A549 treated with DMSO at 1 μM for 4 hours (cell line): ENCODE results near the gene C2. TPM values are rescaled to one million over a fixed set of nuclear protein-coding genes. Genes with fewer than 3 reads are reported as not detected.

Experiments
- total RNA-seq: library from RNA; stranded (reverse); fragments of 200-300 nt; extraction: Qiagen RNA extraction; gene quantifications from 5 replicates; pipeline ENCODE4 v1.2.3, GENCODE V29; 2022; ENCODE audit warnings: low read depth

C2 gene
- total RNA-seq: 0.31 to 0.48 TPM (median 0.36 TPM) in 5 replicates

DNA sequence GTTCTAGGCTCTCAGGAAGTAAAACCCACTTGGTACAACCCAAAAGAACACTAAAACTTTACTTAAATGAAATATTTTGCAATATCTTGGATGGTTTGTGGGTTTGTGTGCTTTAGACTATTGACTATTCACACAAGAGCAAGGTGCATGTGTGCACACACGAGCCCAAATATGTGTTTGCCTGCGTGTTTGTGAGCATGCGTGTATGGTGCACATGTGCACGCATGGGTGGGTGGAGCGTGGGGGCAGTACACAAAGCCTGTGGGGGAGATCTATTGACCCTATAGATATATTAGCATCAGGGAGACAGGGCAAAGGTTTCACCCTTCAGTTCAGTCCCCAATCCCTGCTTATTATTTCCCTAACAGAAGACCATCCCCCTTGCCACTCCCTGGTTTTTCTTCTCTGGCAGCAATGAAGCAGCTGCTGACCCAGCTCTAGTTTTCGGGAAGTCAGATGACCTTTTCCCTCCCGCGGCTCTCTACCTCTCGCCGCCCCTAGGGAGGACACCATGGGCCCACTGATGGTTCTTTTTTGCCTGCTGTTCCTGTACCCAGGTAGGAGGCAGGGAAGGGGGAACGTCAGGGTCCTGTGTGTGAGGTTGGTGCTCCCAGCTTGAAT, at the start of gene C2:
TSS of gene C2 (plus strand) at position 476 of the 621 bp plus-strand sequence. CDS start at position 512, 36 bp downstream.

DNA sequence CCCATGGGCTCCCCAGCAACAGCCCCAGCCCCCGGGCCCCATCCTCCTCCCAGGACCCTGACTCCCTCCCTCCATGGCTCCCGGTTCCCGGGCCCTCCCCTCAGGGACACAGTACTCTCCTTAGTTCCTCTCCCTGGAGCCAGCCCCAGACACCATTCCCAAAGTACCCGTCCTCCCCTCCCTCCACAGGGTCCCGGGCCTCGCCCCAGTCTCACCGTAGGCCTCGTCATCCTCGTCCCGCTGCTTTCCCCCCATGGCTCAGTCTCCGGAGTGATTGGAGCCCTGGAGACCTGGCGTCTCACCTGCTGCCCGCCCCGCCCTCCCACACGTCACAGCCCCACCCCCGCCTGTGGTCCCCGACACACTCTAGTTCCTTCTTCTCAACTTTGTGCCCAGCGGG, 48.8 kb upstream of the C2 start, which contains the start of gene SLC44A4:
TSS of gene SLC44A4 (minus strand) at position 272 of the 400 bp plus-strand sequence. CDS start at position 255, 17 bp downstream.

DNA sequence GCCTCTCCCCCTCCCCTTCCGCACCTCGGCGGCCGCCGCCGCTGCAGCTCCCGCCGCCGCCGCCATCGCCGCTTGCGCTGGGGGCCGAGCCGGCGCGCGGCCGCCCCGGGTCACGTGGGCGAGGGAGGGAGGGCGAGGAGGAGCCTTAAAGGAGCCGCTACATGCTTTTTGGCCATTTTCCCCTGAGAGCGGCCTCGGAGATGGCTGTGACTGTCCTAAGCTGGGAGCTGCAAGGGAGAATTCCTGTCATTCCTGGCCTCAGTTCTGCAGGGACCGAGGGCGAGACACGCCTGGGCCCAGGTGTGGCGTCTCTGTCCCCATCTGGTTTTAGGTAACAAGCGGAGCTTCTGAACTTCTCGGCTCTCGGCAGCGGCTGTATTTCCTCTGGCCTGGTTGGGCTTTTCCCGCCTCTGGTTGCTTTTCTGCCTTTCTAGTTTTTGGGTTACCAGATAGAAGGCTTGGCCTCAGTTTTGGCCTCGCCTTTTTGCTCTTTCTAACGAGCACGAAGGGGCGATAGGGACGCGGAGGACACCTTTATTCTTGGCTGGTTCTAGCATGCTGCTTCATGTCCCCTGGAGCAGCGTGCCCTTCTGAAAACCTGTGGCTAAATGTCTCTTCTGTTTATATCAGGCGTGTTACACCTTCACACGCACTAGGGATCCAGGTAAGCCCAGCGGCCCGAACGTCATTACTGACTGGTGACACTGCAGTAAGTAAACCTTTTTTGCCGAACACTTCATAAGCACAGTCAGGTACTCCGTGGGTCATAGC, 29.7 kb upstream of the C2 start, which contains the start of gene EHMT2:
TSS of gene EHMT2 (minus strand) at position 87 of the 771 bp plus-strand sequence. CDS start at position 66, 21 bp downstream.

DNA sequence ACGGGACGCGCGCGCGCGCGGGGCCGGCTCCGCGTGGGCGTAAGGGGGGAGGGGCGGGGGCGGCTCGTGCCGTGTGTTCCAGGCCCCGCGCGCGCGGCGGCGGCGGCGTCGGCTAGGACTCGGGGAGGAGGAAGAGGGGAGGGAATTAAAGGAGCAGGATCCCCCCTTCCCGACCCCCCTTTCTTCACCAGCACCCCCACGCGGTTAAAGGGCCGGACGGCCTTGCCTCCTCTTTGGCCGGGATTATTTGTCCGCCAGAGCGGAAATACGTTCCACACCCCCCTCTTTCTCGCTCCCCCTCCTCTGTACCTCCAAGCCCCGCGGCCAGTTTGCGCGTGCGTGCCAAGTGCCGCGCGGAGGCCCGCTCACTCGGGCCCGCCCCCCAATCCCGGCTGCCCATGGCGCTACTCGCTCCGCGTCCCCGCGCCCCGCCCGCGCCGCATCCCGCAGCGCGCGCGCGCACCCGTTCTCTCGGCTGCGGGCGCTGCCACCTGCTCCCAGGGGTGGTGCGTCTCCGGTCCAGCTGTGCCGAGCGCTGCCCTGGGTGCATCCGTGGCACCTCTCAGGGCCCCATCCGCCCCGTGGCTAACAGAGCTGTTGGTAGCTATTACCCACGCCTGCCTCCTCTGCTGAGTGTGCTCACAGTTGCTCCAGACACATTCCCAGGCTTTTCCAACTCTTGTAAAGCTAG, 25.4 kb upstream of the C2 start, which contains the start of gene ZBTB12:
TSS of gene ZBTB12 (minus strand) at position 134 of the 691 bp plus-strand sequence. CDS start 781 bp downstream, outside the sequence.

DNA sequence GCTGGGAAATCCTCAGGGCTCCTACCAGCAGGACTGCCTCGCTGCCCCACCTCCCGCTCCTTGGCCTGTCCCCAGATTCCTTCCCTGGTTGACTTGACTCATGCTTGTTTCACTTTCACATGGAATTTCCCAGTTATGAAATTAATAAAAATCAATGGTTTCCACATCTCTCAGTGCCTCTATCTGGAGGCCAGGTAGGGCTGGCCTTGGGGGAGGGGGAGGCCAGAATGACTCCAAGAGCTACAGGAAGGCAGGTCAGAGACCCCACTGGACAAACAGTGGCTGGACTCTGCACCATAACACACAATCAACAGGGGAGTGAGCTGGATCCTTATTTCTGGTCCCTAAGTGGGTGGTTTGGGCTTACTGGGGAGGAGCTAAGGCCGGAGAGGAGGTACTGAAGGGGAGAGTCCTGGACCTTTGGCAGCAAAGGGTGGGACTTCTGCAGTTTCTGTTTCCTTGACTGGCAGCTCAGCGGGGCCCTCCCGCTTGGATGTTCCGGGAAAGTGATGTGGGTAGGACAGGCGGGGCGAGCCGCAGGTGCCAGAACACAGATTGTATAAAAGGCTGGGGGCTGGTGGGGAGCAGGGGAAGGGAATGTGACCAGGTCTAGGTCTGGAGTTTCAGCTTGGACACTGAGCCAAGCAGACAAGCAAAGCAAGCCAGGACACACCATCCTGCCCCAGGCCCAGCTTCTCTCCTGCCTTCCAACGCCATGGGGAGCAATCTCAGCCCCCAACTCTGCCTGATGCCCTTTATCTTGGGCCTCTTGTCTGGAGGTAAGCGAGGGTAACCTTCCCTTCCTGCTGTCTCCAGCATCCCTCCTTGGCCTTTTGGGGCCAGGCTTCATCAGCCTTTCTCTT, 18.2 kb downstream of the C2 start, which contains the start of gene CFB:
TSS of gene CFB (plus strand) at position 589 of the 863 bp plus-strand sequence. CDS start at position 716, 127 bp downstream.

DNA sequence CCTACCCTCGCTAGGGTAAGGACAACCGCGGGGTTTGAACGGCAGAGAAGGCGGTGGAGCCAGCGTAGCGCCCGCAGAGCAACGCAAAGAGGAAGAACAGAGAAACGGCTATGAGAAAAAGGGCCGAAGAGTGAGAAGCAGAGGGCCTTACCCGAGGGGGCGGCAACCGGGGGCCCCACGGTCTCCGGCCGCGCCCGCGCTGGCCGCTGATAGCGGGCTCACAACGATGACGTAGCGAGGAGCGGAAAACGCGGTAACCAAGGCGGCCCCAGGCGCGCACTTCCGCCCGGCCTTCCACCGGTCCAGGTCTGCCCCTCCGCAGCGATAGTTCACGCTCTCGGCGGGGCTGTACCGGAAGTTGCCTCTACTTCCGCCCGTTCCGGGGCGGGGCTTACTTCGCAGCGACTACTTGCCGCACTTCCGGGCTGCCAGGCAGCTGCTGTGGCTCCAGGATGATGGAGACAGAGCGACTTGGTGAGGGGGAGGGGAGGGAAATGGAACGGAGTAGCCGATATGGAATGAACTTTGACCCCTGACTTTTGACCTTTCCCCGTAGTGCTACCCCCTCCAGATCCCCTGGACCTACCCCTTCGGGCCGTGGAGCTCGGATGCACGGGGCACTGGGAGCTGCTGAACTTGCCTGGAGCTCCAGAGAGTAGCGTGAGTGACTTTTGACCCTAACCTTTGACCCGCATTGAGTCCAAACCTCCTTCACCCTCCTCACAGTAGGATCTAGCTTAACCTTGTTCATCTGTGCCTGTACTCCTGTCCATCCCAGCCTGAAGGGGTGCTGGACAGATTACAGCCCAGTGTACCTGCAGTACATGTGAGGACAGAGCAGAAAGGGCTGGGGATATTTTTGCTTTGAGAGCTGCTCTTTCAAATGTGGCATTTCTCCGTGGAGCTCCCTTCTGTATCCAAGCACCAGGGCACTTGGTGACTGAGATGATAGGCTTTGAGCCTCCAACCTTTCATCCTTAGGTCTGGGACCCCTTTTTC, 31.5 kb downstream of the C2 start, which contains the start of the genes NELFE and SKIC2:
TSS of gene NELFE (minus strand) at position 231 of the 999 bp plus-strand sequence. CDS start 525 bp downstream, outside the sequence.
TSS of gene SKIC2 (plus strand) at position 435 of the 999 bp plus-strand sequence. CDS start at position 453, 18 bp downstream.

DNA sequence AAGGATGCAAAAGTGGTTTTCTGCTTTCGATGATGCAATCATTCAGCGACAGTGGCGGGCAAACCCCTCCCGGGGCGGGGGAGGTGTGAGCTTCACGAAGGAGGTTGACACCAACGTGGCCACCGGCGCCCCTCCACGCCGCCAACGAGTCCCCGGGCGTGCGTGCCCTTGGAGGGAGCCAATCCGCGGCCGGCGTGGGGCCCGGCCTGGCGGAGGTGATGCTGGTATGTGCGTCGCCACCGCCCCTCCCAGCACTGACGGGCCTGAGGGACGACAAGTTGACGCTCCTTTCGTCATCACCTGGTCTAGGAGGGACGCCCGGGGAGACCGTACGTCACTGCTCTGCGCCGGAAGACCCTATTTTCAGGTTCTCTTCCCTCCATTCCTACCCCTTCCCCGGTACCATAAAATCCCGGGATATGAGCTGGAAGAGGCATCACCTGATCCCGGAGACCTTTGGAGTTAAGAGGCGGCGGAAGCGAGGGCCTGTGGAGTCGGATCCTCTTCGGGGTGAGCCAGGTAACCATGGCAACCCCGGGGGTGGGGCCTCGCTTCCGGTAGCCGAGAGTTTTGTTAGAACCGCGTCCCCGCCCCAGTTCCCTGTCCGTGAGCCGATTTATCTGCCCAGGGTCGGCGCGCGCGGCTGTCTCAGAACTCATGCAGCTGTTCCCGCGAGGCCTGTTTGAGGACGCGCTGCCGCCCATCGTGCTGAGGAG, 44.6 kb downstream of the C2 start, which contains the start of gene DXO:
TSS of gene DXO (minus strand) at position 146 of the 716 bp plus-strand sequence. CDS start 463 bp downstream, outside the sequence.

DNA sequence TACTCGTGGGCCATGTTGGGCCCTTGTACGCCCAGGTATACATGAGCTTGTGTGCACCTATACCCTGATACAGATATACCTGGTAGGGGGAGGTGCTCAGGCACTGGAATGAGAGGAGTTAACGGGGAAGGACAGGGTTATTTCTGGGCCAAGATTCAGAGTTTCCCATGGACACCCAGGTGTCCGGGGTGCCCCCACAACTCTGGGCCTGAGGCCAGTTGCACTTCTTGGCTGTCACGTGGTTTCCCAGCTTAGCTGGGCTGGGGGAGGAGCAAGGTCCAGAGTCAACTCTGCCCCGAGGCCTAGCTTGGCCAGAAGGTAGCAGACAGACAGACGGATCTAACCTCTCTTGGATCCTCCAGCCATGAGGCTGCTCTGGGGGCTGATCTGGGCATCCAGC, 54.2 kb downstream of the C2 start, which contains the start of gene C4A:
TSS of gene C4A (plus strand) at position 314 of the 400 bp plus-strand sequence. CDS start at position 365, 51 bp downstream.

Other genes with a start within 250 kb of the C2 start
- gene LY6G5C, start 246.7 kb upstream of the C2 start, total RNA-seq: 0.95 to 2.0 TPM (median 1.3 TPM) in 5 replicates
- 16.1 to 20.1 TPM (median 17.9 TPM) in 5 replicates for gene ABHD16A, start 224.4 kb upstream of the C2 start, total RNA-seq
- gene LY6G6F, start 220.9 kb upstream of the C2 start, total RNA-seq: not detected in 5 replicates
- gene LY6G6D, start 212.4 kb upstream of the C2 start, total RNA-seq: not detected in 5 replicates
- gene LY6G6C, start 206.0 kb upstream of the C2 start, total RNA-seq: 0.12 to 0.20 TPM in 2 of 5 replicates, not detected in the others
- gene MPIG6B, start 204.3 kb upstream of the C2 start, total RNA-seq: not detected in 5 replicates
- gene DDAH2, start 198.4 kb upstream of the C2 start, total RNA-seq: 27.0 to 30.0 TPM (median 27.6 TPM) in 5 replicates
- gene CLIC1, start 191.2 kb upstream of the C2 start, total RNA-seq: 490 to 521 TPM (median 507 TPM) in 5 replicates
- 10.7 to 16.8 TPM (median 15.8 TPM) in 5 replicates for gene MSH5, start 187.7 kb upstream of the C2 start, total RNA-seq
- 3.0 to 5.0 TPM (median 3.3 TPM) in 5 replicates for gene SAPCD1, start 165.1 kb upstream of the C2 start, total RNA-seq
- 1.4 to 2.0 TPM (median 1.8 TPM) in 5 replicates for gene VWA7, start 150.4 kb upstream of the C2 start, total RNA-seq
- gene VARS1, start 132.0 kb upstream of the C2 start, total RNA-seq: 52.7 to 64.9 TPM (median 59.0 TPM) in 5 replicates
- 49.8 to 66.9 TPM (median 61.6 TPM) in 5 replicates for gene LSM2, start 120.8 kb upstream of the C2 start, total RNA-seq
- gene HSPA1L, start 112.4 kb upstream of the C2 start, total RNA-seq: 1.00 to 2.0 TPM (median 1.9 TPM) in 5 replicates
- gene HSPA1A, start 112.2 kb upstream of the C2 start, total RNA-seq: 134 to 436 TPM (median 349 TPM) in 5 replicates
- 109 to 336 TPM (median 263 TPM) in 5 replicates for gene HSPA1B, start 100.0 kb upstream of the C2 start, total RNA-seq
- gene NEU1, start 64.9 kb upstream of the C2 start, total RNA-seq: 26.4 to 37.6 TPM (median 30.1 TPM) in 5 replicates
- gene SLC44A4, start 48.7 kb upstream of the C2 start, total RNA-seq: 0.05 to 0.36 TPM (median 0.15 TPM) in 3 of 5 replicates, not detected in the others
- gene EHMT2, start 30.0 kb upstream of the C2 start, total RNA-seq: 21.2 to 34.6 TPM (median 30.7 TPM) in 5 replicates
- 3.5 to 5.5 TPM (median 4.8 TPM) in 5 replicates for gene ZBTB12, start 25.6 kb upstream of the C2 start, total RNA-seq
- gene CFB, start 18.4 kb downstream of the C2 start, total RNA-seq: 1.7 to 3.4 TPM (median 2.1 TPM) in 5 replicates
- 74.0 to 87.1 TPM (median 79.5 TPM) in 5 replicates for gene NELFE, start 31.3 kb downstream of the C2 start, total RNA-seq
- gene SKIC2, start 31.5 kb downstream of the C2 start, total RNA-seq: 22.6 to 27.8 TPM (median 24.2 TPM) in 5 replicates
- gene DXO, start 44.4 kb downstream of the C2 start, total RNA-seq: 11.1 to 12.8 TPM (median 12.1 TPM) in 5 replicates
- 1.00 to 1.6 TPM (median 1.2 TPM) in 5 replicates for gene C4A, start 54.3 kb downstream of the C2 start, total RNA-seq
- 0.72 to 1.2 TPM (median 0.84 TPM) in 5 replicates for gene C4B, start 87.1 kb downstream of the C2 start, total RNA-seq
- 0.06 TPM in 1 of 5 replicates, not detected in the others for gene CYP21A2, start 110.7 kb downstream of the C2 start, total RNA-seq
- gene TNXB, start 181.6 kb downstream of the C2 start, total RNA-seq: 0.38 to 1.0 TPM (median 0.69 TPM) in 5 replicates
- gene ATF6B, start 200.5 kb downstream of the C2 start, total RNA-seq: 28.7 to 38.6 TPM (median 35.4 TPM) in 5 replicates
- 7.2 to 9.2 TPM (median 8.4 TPM) in 5 replicates for gene FKBPL, start 202.6 kb downstream of the C2 start, total RNA-seq
- gene PRRT1, start 224.2 kb downstream of the C2 start, total RNA-seq: 0.58 to 0.95 TPM (median 0.74 TPM) in 5 replicates
- 8.4 to 10.4 TPM (median 8.8 TPM) in 5 replicates for gene PPT2, start 226.4 kb downstream of the C2 start, total RNA-seq
- gene EGFL8, start 236.9 kb downstream of the C2 start, total RNA-seq: 0.73 to 2.2 TPM (median 1.5 TPM) in 5 replicates
- gene AGPAT1, start 248.4 kb downstream of the C2 start, total RNA-seq: 33.2 to 42.8 TPM (median 39.6 TPM) in 5 replicates